HG02973 (cell line): Measurements from ENCODE around the gene HOMER3.
"Not testable (repeated sequence)": the region's sequence is repeated elsewhere in the genome, so short reads cannot be mapped to it uniquely, and the experiment has no call there.

Experiments used
- ATAC-seq: cut with Tn5 transposase; IDR thresholded peaks from one replicate; pipeline ENCODE4 v1.9.1; 2021; ENCODE audit warnings: moderate library complexity; ENCODE audit not compliant: unreplicated experiment

Gene HOMER3

GRCh38 chr19:18928018-18928805 lies 12.8 kb downstream of the HOMER3 start:
- ATAC-seq, result no peak

GRCh38 chr19:18924684-18925213 lies 16.3 kb downstream of the HOMER3 start:
- no peak for ATAC-seq

GRCh38 chr19:18922228-18922985 lies 18.6 kb downstream of the HOMER3 start:
- ATAC-seq, result no peak

- no peak for ATAC-seq
These were observed 19.4 kb downstream of the HOMER3 start for GRCh38 chr19:18921593-18921992.

- ATAC-seq, result no peak
These were observed 20.6 kb downstream of the HOMER3 start for GRCh38 chr19:18920400-18920799.

GRCh38 chr19:18919900-18920214 lies 21.2 kb downstream of the HOMER3 start:
- ATAC-seq, result no peak

GRCh38 chr19:18919086-18919899 lies 21.7 kb downstream of the HOMER3 start, which contains the start of the genes COPE and DDX49:
TSS of gene COPE (minus strand) at chr19:18919387. CDS start at chr19:18919348, 39 bp downstream.
TSS of gene DDX49 (plus strand) at chr19:18919715. CDS start at chr19:18919742, 27 bp downstream.
- peak; percentile 84 for ATAC-seq

GRCh38 chr19:18917593-18917992 lies 23.4 kb downstream of the HOMER3 start:
- ATAC-seq, result not testable (repeated sequence)

GRCh38 chr19:18915639-18916038 lies 25.4 kb downstream of the HOMER3 start:
- ATAC-seq, result no peak

GRCh38 chr19:18913466-18913865 lies 27.6 kb downstream of the HOMER3 start:
- no peak for ATAC-seq

GRCh38 chr19:18912933-18913332 lies 28.1 kb downstream of the HOMER3 start:
- ATAC-seq, result no peak

GRCh38 chr19:18910801-18911436 lies 30.1 kb downstream of the HOMER3 start:
- ATAC-seq, result no peak

- ATAC-seq, result no peak
These were observed 31.0 kb downstream of the HOMER3 start for GRCh38 chr19:18910010-18910409.

GRCh38 chr19:18908917-18909619 lies 31.9 kb downstream of the HOMER3 start:
- ATAC-seq, result no peak

GRCh38 chr19:18906605-18907519 lies 34.2 kb downstream of the HOMER3 start:
- ATAC-seq, result no peak

GRCh38 chr19:18905513-18906236 lies 35.3 kb downstream of the HOMER3 start:
- no peak for ATAC-seq

GRCh38 chr19:18905058-18905456 lies 36.0 kb downstream of the HOMER3 start:
- no peak for ATAC-seq

GRCh38 chr19:18904334-18905057 lies 36.5 kb downstream of the HOMER3 start:
- no peak for ATAC-seq
